GM12878 (cell line): ENCODE measurements around the gene UBALD2. TPM values are rescaled to one million over a fixed set of nuclear protein-coding genes. Genes with fewer than 3 reads are reported as not detected.
A peak's percentile ranks its signal among the peaks of the same experiment; 100 is the strongest.

ENCODE experiments used
- ATAC-seq: fragments of 200-7000 bp; cut with Tn5 transposase; 3 replicates; pipeline ENCODE4 v1.9.1; 2020; ENCODE audit warnings: mild to moderate bottlenecking, moderate library complexity
- BruUV-seq: library from RNA; stranded (reverse); fragments of 400-500 nt; replicated peaks from 2 replicates; lab custom pipeline; 2021; lab: Mats Ljungman, UMichigan
- CTCF ChIA-PET: fragments of 300-600 bp; sonication (Branson Sonifier 250); formaldehyde crosslinking; extraction: SDS; loops from one replicate; lab custom pipeline; 2021; ENCODE audit warnings: inconsistent platforms; lab: Yijun Ruan, JAX
- POLR2A ChIA-PET: fragments of 350-600 bp; formaldehyde crosslinking; extraction: SDS; loops from one replicate; lab custom pipeline; 2021; ENCODE audit warnings: inconsistent platforms; lab: Charles Lee
- RAD21 ChIA-PET: fragments of 300-600 bp; sonication (Branson Sonifier 250); formaldehyde crosslinking; loops from one replicate; lab custom pipeline; 2023; ENCODE audit warnings: antibody characterized with exemption; ENCODE audit not compliant: unreplicated experiment; lab: Charles Lee
- SMC1A ChIA-PET: fragments of 300-600 bp; sonication (Branson Sonifier 250); formaldehyde crosslinking; loops from one replicate; lab custom pipeline; 2023; ENCODE audit not compliant: unreplicated experiment, uncharacterized antibody; lab: Charles Lee
- DNase-seq: peaks from one replicate; pipeline ENCODE4 v3.0.0-alpha.2; 2011; ENCODE audit warnings: low read depth, low spot score
- FAIRE-seq: peaks from 3 replicates; lab custom pipeline; 2011; peaks lifted over from hg19 to GRCh38; lab: Jason Lieb, UNC
- H2AFZ ChIP-seq: 2 replicates; pipeline ENCODE4 v1.6.0; 2011; ENCODE audit warnings: low read depth, low read length, control low read depth; ENCODE audit not compliant: control insufficient read depth
- H3K27ac ChIP-seq: 2 replicates; pipeline ENCODE4 v1.5.1; 2011; ENCODE audit warnings: control low read depth; ENCODE audit not compliant: control insufficient read depth, insufficient read depth
- H3K27me3 ChIP-seq, 2 experiments: replicated peaks in 1 of 2; 2 replicates each; pipeline versions ENCODE4 v1.6.0 to v1.6.1; 2011; ENCODE audit warnings: low read length in 1 of 2; ENCODE audit not compliant: control insufficient read depth in 2 of 2, insufficient read depth in 2 of 2
- H3K36me3 ChIP-seq, 2 experiments: 2 replicates each; pipeline ENCODE4 v1.5.1; 2011; ENCODE audit warnings: low read length in 1 of 2; ENCODE audit not compliant: control insufficient read depth in 2 of 2, insufficient read depth in 2 of 2
- H3K4me1 ChIP-seq: 2 replicates; pipeline ENCODE4 v1.6.1; 2011; ENCODE audit warnings: mild to moderate bottlenecking, low read length, moderate library complexity, mixed read lengths; ENCODE audit not compliant: control insufficient read depth, insufficient read depth
- H3K4me2 ChIP-seq: 2 replicates; pipeline ENCODE4 v1.6.0; 2011; ENCODE audit warnings: control low read depth; ENCODE audit not compliant: control insufficient read depth, insufficient read depth
- H3K4me3 ChIP-seq: fragments of 200-600 bp; sonication (generic); 2 replicates; pipeline ENCODE4 v1.5.1; 2016
- H3K79me2 ChIP-seq: 2 replicates; pipeline ENCODE4 v1.6.0; 2011; ENCODE audit warnings: low read length; ENCODE audit not compliant: control insufficient read depth, insufficient read depth
- H3K9ac ChIP-seq: 2 replicates; pipeline ENCODE4 v1.8.0; 2011; ENCODE audit warnings: low read length, control low read depth, mixed read lengths; ENCODE audit not compliant: control insufficient read depth, insufficient read depth
- H3K9me3 ChIP-seq: replicated peaks from 3 replicates; pipeline ENCODE4 v1.5.1; 2011; ENCODE audit warnings: mild to moderate bottlenecking, low read length; ENCODE audit not compliant: control insufficient read depth, insufficient read depth
- H4K20me1 ChIP-seq: 2 replicates; pipeline ENCODE4 v1.6.0; 2011; ENCODE audit not compliant: control insufficient read depth, insufficient read depth
- FOXM1 ChIP-seq: IDR thresholded peaks from 2 replicates; pipeline ENCODE4 v1.6.1; 2012; ENCODE audit warnings: low read depth, mild to moderate bottlenecking, inconsistent platforms, low read length, moderate library complexity
- HDAC6 ChIP-seq: fragments of 200-600 bp; sonication (generic); IDR thresholded peaks from one replicate; pipeline ENCODE4 v1.8.0; 2017; ENCODE audit warnings: antibody characterized with exemption; ENCODE audit not compliant: unreplicated experiment
- IKZF2 ChIP-seq, 2 experiments: fragments of 450-650 bp; IDR thresholded peaks; 2 replicates each; pipeline ENCODE4 v1.6.1; 2017; ENCODE audit warnings: mild to moderate bottlenecking in 2 of 2, moderate library complexity in 2 of 2
- LARP7 ChIP-seq: fragments of 450-650 bp; IDR thresholded peaks from 2 replicates; pipeline ENCODE4 v1.6.1; 2017; ENCODE audit warnings: mild to moderate bottlenecking
- MXI1 ChIP-seq: fragments of 150-350 bp; IDR thresholded peaks from 2 replicates; pipeline ENCODE4 v1.6.1; 2011; ENCODE audit warnings: low read depth, mild to moderate bottlenecking, inconsistent platforms, low read length, improper control_type of control experiment
- MYC ChIP-seq: IDR thresholded peaks from 2 replicates; pipeline ENCODE4 v1.6.1; 2011; ENCODE audit warnings: mild to moderate bottlenecking, low read length, moderate library complexity, inconsistent platforms; ENCODE audit not compliant: insufficient read depth, insufficient replicate concordance, insufficient read length, severe bottlenecking
- NFYB ChIP-seq: IDR thresholded peaks from 2 replicates; pipeline ENCODE4 v1.6.1; 2011; ENCODE audit warnings: low read depth, mild to moderate bottlenecking, low read length, improper control_type of control experiment, moderate library complexity; ENCODE audit not compliant: insufficient read depth
- NR2C1 ChIP-seq: fragments of 450-650 bp; IDR thresholded peaks from 2 replicates; pipeline ENCODE4 v1.6.1; 2017; ENCODE audit warnings: antibody characterized with exemption, mild to moderate bottlenecking, moderate library complexity
- POLR2AphosphoS2 ChIP-seq: IDR thresholded peaks from 2 replicates; pipeline ENCODE4 v1.6.1; 2011; ENCODE audit warnings: low read depth, mild to moderate bottlenecking, low read length, improper control_type of control experiment, moderate library complexity
- POLR2AphosphoS5 ChIP-seq: IDR thresholded peaks from 2 replicates; pipeline ENCODE4 v1.6.1; 2011; ENCODE audit warnings: mild to moderate bottlenecking, low read length, inconsistent platforms
- RUNX3 ChIP-seq: IDR thresholded peaks from 2 replicates; pipeline ENCODE4 v1.6.1; 2012; ENCODE audit warnings: low read length, inconsistent platforms
- SIX5 ChIP-seq: IDR thresholded peaks from 2 replicates; pipeline ENCODE4 v1.6.1; 2011; ENCODE audit warnings: mild to moderate bottlenecking, low read depth, low read length, moderate library complexity; ENCODE audit not compliant: severe bottlenecking
- SRF ChIP-seq, 2 experiments: IDR thresholded peaks; 2 replicates each; pipeline ENCODE4 v1.6.1; 2011; ENCODE audit warnings: low read depth in 2 of 2, low read length in 2 of 2, mild to moderate bottlenecking in 1 of 2, moderate library complexity in 1 of 2
- ZBED1 ChIP-seq: IDR thresholded peaks from 2 replicates; pipeline ENCODE4 v1.6.1; 2016; ENCODE audit warnings: borderline replicate concordance
- ZSCAN29 ChIP-seq: fragments of 450-650 bp; IDR thresholded peaks from 2 replicates; pipeline ENCODE4 v1.6.1; 2017; ENCODE audit warnings: mild to moderate bottlenecking, moderate library complexity
- WGBS: methylation state at CpG from one replicate; pipeline ENCODE4 v1.1.6; 2016; ENCODE audit warnings: low lambda C conversion rate; ENCODE audit not compliant: insufficient replicate concordance, insufficient coverage; ENCODE audit errors: missing lambda C conversion rate; 5-methylcytosine and 5-hydroxymethylcytosine counted together
- in situ Hi-C: fragments of 300-500 bp; cut with MboI; formaldehyde crosslinking; loops from 9 replicates; pipeline ENCODE4 v1.14.3; 2018; ENCODE audit warnings: mixed read lengths
- intact Hi-C: fragments of 100-400 bp; cut with micrococcal nuclease; formaldehyde crosslinking; loops from one replicate; pipeline ENCODE4 v1.14.2; 2022; ENCODE audit not compliant: unreplicated experiment
- polyA plus RNA-seq, 11 experiments: library from polyadenylated mRNA; depleted of rRNA in 4 of 11; unstranded in 6 of 11; stranded (reverse) in 5 of 11; fragments of >200 nt; fragmentation: Nextera tagmentation in 4 of 11; fragmentation: Illumina TruSeq in 1 of 11; extraction: Ambion mirVana in 4 of 11; extraction: Trizol in 1 of 11; gene quantifications; 1 replicate in 1 of 11; 2 replicates in 10 of 11; pipeline versions ENCODE4 v1.2.1 to v1.2.3, GENCODE V29; 2011 to 2016; ENCODE audit warnings: inconsistent platforms in 2 of 11, missing spikeins in 2 of 11, low read depth in 1 of 11
- total RNA-seq, 4 experiments: library from RNA; depleted of rRNA in 3 of 4; stranded (reverse); fragments of >200 nt in 3 of 4; fragmentation: Illumina TruSeq in 1 of 4; extraction: Trizol in 1 of 4; gene quantifications; 2 replicates each; pipeline versions ENCODE4 v1.2.1 to v1.2.3, GENCODE V29; 2013 to 2021
- TF ChIP-seq, protein P1 (sequence below): IDR thresholded peaks from 2 replicates; pipeline ENCODE4 v1.6.1; 2012; ENCODE audit warnings: low read depth, low read length, improper control_type of control experiment
- TF ChIP-seq, protein P2 (sequence below): fragments of 450-650 bp; conservative IDR thresholded peaks from 2 replicates; pipeline ENCODE4 v1.6.1; 2017; ENCODE audit warnings: mild to moderate bottlenecking, moderate library complexity

The UBALD2 gene
- total and polyA plus RNA-seq, 10 of the 15 experiments (the other 5 are each of a cell fraction or from before 2014, with no cell fraction given): 2.8 to 165 (median 20.6) TPM

DNA sequence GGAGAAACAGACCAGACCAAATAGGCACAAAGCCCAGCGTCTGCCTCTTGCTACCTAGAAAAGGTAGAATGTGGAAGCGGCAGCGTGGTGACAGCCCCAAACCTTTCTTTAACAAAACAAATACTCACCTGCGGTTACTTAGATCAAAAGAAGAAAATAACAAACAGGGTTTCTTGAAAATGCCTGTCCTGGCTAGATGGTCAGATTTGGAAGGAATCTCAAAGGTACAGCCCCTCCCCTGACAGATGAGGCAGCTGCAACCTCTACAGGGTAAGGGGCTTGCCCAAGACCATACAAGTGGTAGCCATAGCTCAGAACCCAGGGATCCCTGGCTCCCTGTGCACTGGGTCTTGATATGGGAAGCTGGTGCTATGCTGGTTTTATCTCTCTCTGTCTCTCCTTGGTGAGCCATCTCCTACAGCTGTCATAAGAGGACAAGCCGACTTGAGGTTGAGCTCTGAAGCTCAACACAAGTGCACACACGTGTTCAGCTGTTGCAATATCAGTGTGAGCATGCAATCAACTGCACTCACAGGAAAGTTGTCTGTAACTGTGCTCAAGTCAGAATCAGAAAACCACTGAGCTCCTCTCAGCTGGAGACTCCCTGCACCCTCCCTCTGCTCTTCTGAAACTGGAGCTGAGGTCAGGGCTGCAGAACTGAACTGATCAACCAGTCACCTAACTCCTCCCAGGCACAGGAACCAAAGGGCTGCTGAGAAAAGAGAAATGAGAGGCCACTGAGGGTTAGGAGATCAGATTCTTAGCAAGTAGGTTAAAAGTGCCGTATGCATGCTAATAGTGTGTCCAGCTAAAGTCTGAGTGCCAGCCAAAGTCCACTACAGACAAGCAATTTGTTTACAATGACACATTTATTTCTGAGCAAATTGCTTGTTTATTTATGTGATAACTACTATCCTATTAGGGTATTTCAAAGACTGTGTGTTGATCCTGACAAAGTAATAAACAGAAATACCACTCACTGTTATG lies 18.8 kb upstream of the UBALD2 start:
- no peaks in the 10 kb centered on the region for H3K27me3 ChIP-seq
- peak overlapping the region; percentile 81 for H3K4me2 ChIP-seq
- peak; percentile 98 for DNase-seq
- ChIA-PET SMC1A (interaction anchor here (0.6 to 13.9 kb wide), 23 partner anchors 8 to 182 kb away, joined by 3 to 226 read pairs (median 6); partner anchors contain the start of gene UBALD2), POLR2A (interaction anchor here (0.6 to 16.9 kb wide), 17 partner anchors 8 to 931 kb away, joined by 3 to 341 read pairs (median 5); partner anchors contain the start of gene UBALD2), RAD21 (interaction anchor here (0.8 to 6.2 kb wide), 18 partner anchors 9 to 125 kb away, joined by 3 to 124 read pairs (median 6); partner anchors contain the start of gene UBALD2), CTCF (interaction anchor here (0.7 to 8.0 kb wide), 15 partner anchors 8 to 232 kb away, joined by 3 to 82 read pairs (median 3); partner anchors contain the start of gene UBALD2)
- peaks cover 34% of the 10 kb centered on the region for H3K4me1 ChIP-seq
- H3K9ac ChIP-seq: peak overlapping the region; percentile 61
- H2AFZ ChIP-seq: peak overlapping the region; percentile 13; the same call in 1 of the 2 replicates
- H3K9me3 ChIP-seq: no peaks in the 10 kb centered on the region
- BruUV-seq: no TSS peak
- in situ Hi-C loops (no loop called here), intact Hi-C loops (loop anchor here (2.0 to 5.0 kb wide), 2 partner anchors 18 to 59 kb away; partner anchors contain the start of gene UBALD2)
- no peaks in the 10 kb centered on the region for H4K20me1 ChIP-seq
- H3K4me3 ChIP-seq: no peak overlapping the region
- peak; percentile 100 for FAIRE-seq
- 57% methylated on average over 7 of the region's 7 CpGs for WGBS
- H3K79me2 ChIP-seq: no peaks in the 10 kb centered on the region
- peak; percentile 100 for ATAC-seq
- H3K27ac ChIP-seq: peak overlapping the region; percentile 80
- H3K36me3 ChIP-seq: no peaks in the 10 kb centered on the region
- TF ChIP-seq FOXM1 (peak; percentile 76), LARP7 (no peak), SRF (IDR thresholded peaks at IDR 0.05; ENCODE audit: low read depth in 2 of 2, low read length in 2 of 2) (peak in 1 of 2 experiments; percentile 62; a peak in 1 of 4 replicates), POLR2AphosphoS2 (no peak), POLR2AphosphoS5 (peak; percentile 76), IKZF2 (IDR thresholded peaks at IDR 0.05) (peak; percentile 85 to 88), HDAC6 (no peak), MXI1 (peak; percentile 82; the same call in 1 of the 2 replicates), NFYB (0 out of 2 replicates have a peak, but pooled peaks have one; percentile 47), MYC (no peak), ZSCAN29 (no peak), RUNX3 (peak; percentile 94), SIX5 (peak; percentile 17), ZBED1 (0 out of 2 replicates have a peak, but pooled peaks have one; percentile 21), NR2C1 (no peak)
- TF ChIP-seq, protein P1, sequence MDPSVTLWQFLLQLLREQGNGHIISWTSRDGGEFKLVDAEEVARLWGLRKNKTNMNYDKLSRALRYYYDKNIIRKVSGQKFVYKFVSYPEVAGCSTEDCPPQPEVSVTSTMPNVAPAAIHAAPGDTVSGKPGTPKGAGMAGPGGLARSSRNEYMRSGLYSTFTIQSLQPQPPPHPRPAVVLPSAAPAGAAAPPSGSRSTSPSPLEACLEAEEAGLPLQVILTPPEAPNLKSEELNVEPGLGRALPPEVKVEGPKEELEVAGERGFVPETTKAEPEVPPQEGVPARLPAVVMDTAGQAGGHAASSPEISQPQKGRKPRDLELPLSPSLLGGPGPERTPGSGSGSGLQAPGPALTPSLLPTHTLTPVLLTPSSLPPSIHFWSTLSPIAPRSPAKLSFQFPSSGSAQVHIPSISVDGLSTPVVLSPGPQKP: no peak
- TF ChIP-seq, protein P2, sequence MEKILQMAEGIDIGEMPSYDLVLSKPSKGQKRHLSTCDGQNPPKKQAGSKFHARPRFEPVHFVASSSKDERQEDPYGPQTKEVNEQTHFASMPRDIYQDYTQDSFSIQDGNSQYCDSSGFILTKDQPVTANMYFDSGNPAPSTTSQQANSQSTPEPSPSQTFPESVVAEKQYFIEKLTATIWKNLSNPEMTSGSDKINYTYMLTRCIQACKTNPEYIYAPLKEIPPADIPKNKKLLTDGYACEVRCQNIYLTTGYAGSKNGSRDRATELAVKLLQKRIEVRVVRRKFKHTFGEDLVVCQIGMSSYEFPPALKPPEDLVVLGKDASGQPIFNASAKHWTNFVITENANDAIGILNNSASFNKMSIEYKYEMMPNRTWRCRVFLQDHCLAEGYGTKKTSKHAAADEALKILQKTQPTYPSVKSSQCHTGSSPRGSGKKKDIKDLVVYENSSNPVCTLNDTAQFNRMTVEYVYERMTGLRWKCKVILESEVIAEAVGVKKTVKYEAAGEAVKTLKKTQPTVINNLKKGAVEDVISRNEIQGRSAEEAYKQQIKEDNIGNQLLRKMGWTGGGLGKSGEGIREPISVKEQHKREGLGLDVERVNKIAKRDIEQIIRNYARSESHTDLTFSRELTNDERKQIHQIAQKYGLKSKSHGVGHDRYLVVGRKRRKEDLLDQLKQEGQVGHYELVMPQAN: peak; percentile 32; the same call in 1 of the 2 replicates
